Peyer's patch (tissue), 4 donors: ENCODE data around the gene GLYATL3. TPM values are rescaled to one million over a fixed set of nuclear protein-coding genes. Genes with fewer than 3 reads are reported as not detected.

Experiments
- DNase-seq, 3 donors: peaks; one replicate each; pipeline ENCODE4 v3.0.0-alpha.2; 2017 to 2019
- H3K27ac ChIP-seq, 4 donors: fragments of 200-600 bp; sonication (generic); one replicate each; pipeline ENCODE4 v1.5.1; 2016 to 2019
- H3K27me3 ChIP-seq, 2 donors: fragments of 200-600 bp; sonication (generic); one replicate each; pipeline ENCODE4 v1.5.1; 2019
- H3K36me3 ChIP-seq, 3 donors: fragments of 200-600 bp; sonication (generic); one replicate each; pipeline ENCODE4 v1.5.1; 2016 to 2019
- H3K4me1 ChIP-seq, 4 donors: fragments of 200-600 bp; sonication (generic); one replicate each; pipeline ENCODE4 v1.5.1; 2016 to 2019
- H3K4me3 ChIP-seq, 4 donors: fragments of 200-600 bp; sonication (generic); 1 replicate in 3 of 4; 2 replicates in 1 of 4; pipeline ENCODE4 v1.5.1; 2016 to 2019; ENCODE audit warnings: mild to moderate bottlenecking in 1 of 4
- H3K9me3 ChIP-seq, 4 donors: fragments of 200-600 bp; sonication (generic); one replicate each; pipeline ENCODE4 v1.5.1; 2016 to 2019; ENCODE audit warnings: mild to moderate bottlenecking in 1 of 4
- CTCF ChIP-seq, 6 experiments: fragments of 450-650 bp in 4 of 6; fragments of 200-600 bp in 2 of 6; sonication (generic) in 1 of 6; IDR thresholded peaks; one replicate each; pipeline ENCODE4 v1.5.1; 2017 to 2019; ENCODE audit warnings: antibody characterized with exemption in 6 of 6, mild to moderate bottlenecking in 3 of 6, moderate library complexity in 1 of 6
- POLR2A ChIP-seq, 2 donors: fragments of 450-650 bp; IDR thresholded peaks; one replicate each; pipeline ENCODE4 v1.5.1; 2017; ENCODE audit warnings: antibody characterized with exemption in 2 of 2, mild to moderate bottlenecking in 2 of 2, moderate library complexity in 2 of 2
- total RNA-seq, 4 donors: library from RNA; depleted of rRNA; stranded (reverse); fragments of >200 nt; gene quantifications; one replicate each; pipeline ENCODE4 v1.1.0, GENCODE V29; 2016

GLYATL3 gene
- total RNA-seq, 4 donors from 2014 or later: not detected

DNA sequence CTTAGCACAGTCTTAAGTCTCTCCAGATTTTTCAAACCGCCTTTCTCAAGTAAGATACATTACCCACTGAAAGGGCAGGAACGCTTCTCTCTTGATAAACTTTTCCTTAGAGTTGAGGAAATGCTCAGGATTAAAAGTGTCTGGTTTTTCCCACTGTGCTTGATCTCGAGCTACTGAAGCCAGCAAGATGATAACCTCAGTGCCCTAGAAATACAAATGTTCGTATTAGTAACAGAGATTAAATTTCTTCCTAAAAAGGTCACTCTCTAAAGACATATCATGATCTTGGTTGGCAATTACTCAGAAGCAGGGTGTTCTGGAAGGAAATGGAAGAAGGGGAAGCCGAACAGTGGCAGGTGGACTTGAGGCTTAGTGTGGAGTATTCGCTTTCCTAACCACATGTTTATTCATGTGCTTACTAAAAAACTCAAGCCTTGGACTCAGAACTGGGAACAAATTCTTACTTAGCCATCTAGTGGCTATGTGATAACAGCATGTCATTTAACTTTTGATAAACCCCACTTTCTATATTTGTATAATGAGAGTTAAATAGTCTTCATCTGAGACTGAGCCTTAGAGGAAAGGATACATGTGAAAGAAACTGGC is 70.9 kb downstream of the GLYATL3 start:
- TF ChIP-seq POLR2A (IDR thresholded peaks at IDR 0.05): no peak
- peak in 3 of 6 experiments; percentile 20 to 39 (median 27) for TF ChIP-seq CTCF (IDR thresholded peaks at IDR 0.05)
- DNase-seq: no peak
- no peak overlapping the region for H3K4me3 ChIP-seq
- H3K9me3 ChIP-seq: no peaks in the 10 kb centered on the region
- H3K36me3 ChIP-seq: no peaks in the 10 kb centered on the region
- H3K27me3 ChIP-seq: no peaks in the 10 kb centered on the region
- no peak overlapping the region for H3K27ac ChIP-seq
- H3K4me1 ChIP-seq: no peaks in the 10 kb centered on the region

DNA sequence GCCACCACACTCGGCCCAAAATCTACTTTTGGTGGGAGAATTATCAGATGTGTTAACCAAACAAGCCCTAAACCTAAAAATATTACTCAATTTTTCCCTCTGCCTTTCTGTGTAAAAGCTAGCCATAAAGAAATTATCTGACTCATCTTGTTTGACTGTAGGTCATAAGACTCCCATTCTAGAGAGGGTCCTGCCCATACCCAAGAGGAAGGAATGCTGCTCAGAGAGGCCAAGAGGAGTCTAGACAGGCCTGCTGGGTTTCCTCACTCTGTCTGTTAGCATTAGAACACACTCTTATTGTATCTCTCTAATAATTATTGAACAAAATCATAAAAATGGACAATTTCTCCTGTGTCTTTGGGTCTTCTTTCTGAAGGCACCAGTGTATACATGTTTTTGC is 76.9 kb downstream of the GLYATL3 start:
- no peaks in the 10 kb centered on the region for H3K9me3 ChIP-seq
- no peak overlapping the region for H3K4me3 ChIP-seq
- H3K4me1 ChIP-seq: no peaks in the 10 kb centered on the region
- H3K27me3 ChIP-seq: no peaks in the 10 kb centered on the region
- DNase-seq: no peak
- TF ChIP-seq CTCF (IDR thresholded peaks at IDR 0.05) (no peak), POLR2A (IDR thresholded peaks at IDR 0.05) (no peak)
- H3K36me3 ChIP-seq: no peaks in the 10 kb centered on the region
- no peak overlapping the region for H3K27ac ChIP-seq

Other genes starting within 250 kb of the GLYATL3 start
- 10 to 100 TPM; 10.7 to 24.5 (median 16.9) TPM for gene MMUT, start 36.7 kb upstream of the GLYATL3 start, total RNA-seq
- gene CENPQ, start 36.6 kb upstream of the GLYATL3 start, total RNA-seq: 1 to 10 TPM in 3 of 4 donors, under 1 TPM in 1; 0.88 to 5.8 (median 1.6) TPM
- gene C6orf141, start 50.7 kb downstream of the GLYATL3 start, total RNA-seq: 1 to 10 TPM in 3 of 4 donors, not detected in 1; 4.9 to 8.6 (median 8.2) TPM
- not detected for gene RHAG, start 136.9 kb downstream of the GLYATL3 start, total RNA-seq
- not detected for gene CRISP2, start 213.6 kb downstream of the GLYATL3 start, total RNA-seq
- gene CRISP3, start 244.5 kb downstream of the GLYATL3 start, total RNA-seq: not detected